Cardiac fibroblast (primary cell): Measurements from ENCODE around the gene VWCE.

Source experiments
- DNase-seq, 2 donors: peaks; one replicate each; pipeline versions ENCODE4 v3.0.0 to v3.0.0-alpha.2; 2010; ENCODE audit warnings: low read depth in 2 of 2
- H3K4me3 ChIP-seq, 2 donors: replicated peaks in 1 of 2; 1 replicate in 1 of 2; 2 replicates in 1 of 2; pipeline ENCODE4 v1.5.1; 2011; ENCODE audit warnings: low read depth in 2 of 2, low read length in 2 of 2, mild to moderate bottlenecking in 2 of 2, moderate library complexity in 1 of 2
- CTCF ChIP-seq: IDR thresholded peaks from one replicate; pipeline ENCODE4 v1.5.1; 2011; ENCODE audit warnings: low read depth, mild to moderate bottlenecking, low read length, inconsistent platforms

Gene VWCE, protein sequence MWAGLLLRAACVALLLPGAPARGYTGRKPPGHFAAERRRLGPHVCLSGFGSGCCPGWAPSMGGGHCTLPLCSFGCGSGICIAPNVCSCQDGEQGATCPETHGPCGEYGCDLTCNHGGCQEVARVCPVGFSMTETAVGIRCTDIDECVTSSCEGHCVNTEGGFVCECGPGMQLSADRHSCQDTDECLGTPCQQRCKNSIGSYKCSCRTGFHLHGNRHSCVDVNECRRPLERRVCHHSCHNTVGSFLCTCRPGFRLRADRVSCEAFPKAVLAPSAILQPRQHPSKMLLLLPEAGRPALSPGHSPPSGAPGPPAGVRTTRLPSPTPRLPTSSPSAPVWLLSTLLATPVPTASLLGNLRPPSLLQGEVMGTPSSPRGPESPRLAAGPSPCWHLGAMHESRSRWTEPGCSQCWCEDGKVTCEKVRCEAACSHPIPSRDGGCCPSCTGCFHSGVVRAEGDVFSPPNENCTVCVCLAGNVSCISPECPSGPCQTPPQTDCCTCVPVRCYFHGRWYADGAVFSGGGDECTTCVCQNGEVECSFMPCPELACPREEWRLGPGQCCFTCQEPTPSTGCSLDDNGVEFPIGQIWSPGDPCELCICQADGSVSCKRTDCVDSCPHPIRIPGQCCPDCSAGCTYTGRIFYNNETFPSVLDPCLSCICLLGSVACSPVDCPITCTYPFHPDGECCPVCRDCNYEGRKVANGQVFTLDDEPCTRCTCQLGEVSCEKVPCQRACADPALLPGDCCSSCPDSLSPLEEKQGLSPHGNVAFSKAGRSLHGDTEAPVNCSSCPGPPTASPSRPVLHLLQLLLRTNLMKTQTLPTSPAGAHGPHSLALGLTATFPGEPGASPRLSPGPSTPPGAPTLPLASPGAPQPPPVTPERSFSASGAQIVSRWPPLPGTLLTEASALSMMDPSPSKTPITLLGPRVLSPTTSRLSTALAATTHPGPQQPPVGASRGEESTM

GRCh38 chr11:61294717-61295595 is at the start of gene VWCE:
VWCE (minus strand) TSS chr11:61295316; CDS start chr11:61295037, 279 bp downstream.
- peak; percentile 37 to 64 for DNase-seq
- peak within 1 kb of the TSS; percentile 55 to 73 for H3K4me3 ChIP-seq
- peak; percentile 15 for TF ChIP-seq CTCF

DNA sequence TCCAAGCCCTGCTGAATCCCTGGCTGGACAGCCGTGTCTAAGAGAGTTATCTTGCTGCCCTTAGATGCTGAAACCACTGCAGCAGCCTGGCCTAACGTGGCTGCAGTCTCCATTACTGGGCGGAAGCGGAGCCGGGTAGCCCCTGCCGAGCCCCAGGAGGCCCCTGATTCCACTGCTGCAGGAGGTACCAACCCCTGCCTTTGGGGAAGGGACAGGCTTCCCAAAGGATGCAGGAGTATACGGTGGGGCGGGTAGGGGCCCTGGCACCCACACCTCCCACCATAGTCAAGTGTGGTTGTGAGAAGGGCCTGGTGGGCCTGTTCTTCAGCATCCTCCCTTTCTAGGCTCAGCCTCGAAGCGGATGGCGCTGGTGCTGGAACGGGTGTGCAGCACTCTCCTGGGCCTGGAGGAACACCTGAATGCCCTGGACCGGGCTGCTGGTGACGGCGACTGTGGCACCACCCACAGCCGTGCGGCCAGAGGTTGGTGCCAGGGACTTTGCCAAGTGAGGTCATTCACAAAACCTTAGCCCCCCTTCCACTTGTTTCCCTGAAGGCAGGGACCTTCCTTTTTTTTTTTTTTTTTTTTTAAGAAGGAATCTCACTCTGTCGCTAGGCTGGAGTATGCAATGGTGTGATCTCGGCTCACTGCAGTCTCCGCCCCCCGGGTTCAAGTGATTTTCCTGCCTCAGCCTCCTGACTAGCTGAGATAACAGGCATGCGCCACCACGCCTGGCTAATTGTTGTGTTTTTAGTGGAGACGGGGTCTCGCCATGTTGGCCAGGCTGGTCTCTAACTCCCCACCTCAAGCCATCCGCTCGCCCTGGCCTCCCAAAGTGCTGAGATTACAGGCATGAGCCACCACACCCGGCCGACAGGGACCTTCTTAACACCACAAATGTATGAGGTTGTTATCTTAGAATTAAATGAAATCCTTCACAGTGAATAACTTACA is 49.0 kb upstream of the VWCE start:
- no peak for DNase-seq
- TF ChIP-seq CTCF, result no peak
- no peak overlapping the region for H3K4me3 ChIP-seq

GRCh38 chr11:61342207-61342803 is 47.2 kb upstream of the VWCE start:
- DNase-seq, result no peak
- TF ChIP-seq CTCF, result no peak
- H3K4me3 ChIP-seq, result no peak overlapping the region

DNA sequence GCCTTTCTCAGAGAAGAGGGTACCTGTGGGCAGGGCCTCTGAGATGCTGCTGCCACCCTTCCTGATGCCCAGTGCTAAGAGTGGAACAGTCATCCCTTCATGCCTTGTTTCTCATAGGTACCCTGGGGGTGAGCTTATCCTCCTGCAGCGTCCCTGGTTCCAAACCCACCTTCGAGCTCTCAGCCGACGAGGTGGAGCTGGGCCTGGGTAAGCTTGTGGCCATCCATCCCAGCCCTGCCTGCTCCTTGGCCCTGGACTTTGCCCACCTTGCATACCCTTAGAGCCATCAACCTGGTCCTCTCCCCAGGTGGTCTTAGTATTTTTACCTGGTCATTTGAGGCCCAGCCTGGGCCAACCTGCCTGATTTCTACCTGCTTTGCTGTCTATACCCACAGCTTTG is 46.6 kb upstream of the VWCE start:
- DNase-seq, result no peak
- H3K4me3 ChIP-seq, result no peak overlapping the region
- no peak for TF ChIP-seq CTCF

GRCh38 chr11:61340979-61341378 is 45.9 kb upstream of the VWCE start:
- no peak for TF ChIP-seq CTCF
- no peak overlapping the region for H3K4me3 ChIP-seq
- DNase-seq, result no peak
